Astrocyte (in vitro differentiated cells and primary cell): ENCODE measurements around the gene CFAP57. TPM values are rescaled to one million over a fixed set of nuclear protein-coding genes. Genes with fewer than 3 reads are reported as not detected.
A peak's percentile ranks its signal among the peaks of the same experiment; 100 is the strongest.

ENCODE experiments used
- DNase-seq: peaks from one replicate; pipeline ENCODE4 v3.0.0-alpha.2; 2010; ENCODE audit warnings: low read depth
- FAIRE-seq: peaks from 2 replicates; lab custom pipeline; 2011; peaks lifted over from hg19 to GRCh38; lab: Jason Lieb, UNC
- H2AFZ ChIP-seq: 2 replicates; pipeline ENCODE4 v1.6.0; 2012; ENCODE audit warnings: low read depth, low read length, inconsistent platforms
- H3K27ac ChIP-seq: 2 replicates; pipeline ENCODE4 v1.5.1; 2011; ENCODE audit warnings: low read depth, low read length, inconsistent platforms
- H3K27me3 ChIP-seq: 2 replicates; pipeline ENCODE4 v1.6.0; 2011; ENCODE audit warnings: low read length, inconsistent platforms; ENCODE audit not compliant: insufficient read depth
- H3K36me3 ChIP-seq: 2 replicates; pipeline ENCODE4 v1.5.1; 2011; ENCODE audit warnings: low read length, inconsistent platforms; ENCODE audit not compliant: insufficient read depth
- H3K4me1 ChIP-seq: 2 replicates; pipeline ENCODE4 v1.5.1; 2011; ENCODE audit warnings: low read length, inconsistent platforms; ENCODE audit not compliant: insufficient read depth
- H3K4me2 ChIP-seq: 2 replicates; pipeline ENCODE4 v1.6.0; 2012; ENCODE audit warnings: low read length, inconsistent platforms
- H3K4me3 ChIP-seq: 2 replicates; pipeline ENCODE4 v1.5.1; 2011; ENCODE audit warnings: low read depth, mild to moderate bottlenecking, low read length, inconsistent platforms; ENCODE audit not compliant: insufficient read depth
- H3K79me2 ChIP-seq: 2 replicates; pipeline ENCODE4 v1.6.0; 2012; ENCODE audit warnings: mild to moderate bottlenecking, low read length, inconsistent platforms; ENCODE audit not compliant: insufficient read depth
- H3K9ac ChIP-seq: 2 replicates; pipeline ENCODE4 v1.6.0; 2012; ENCODE audit warnings: mild to moderate bottlenecking, low read length, inconsistent platforms
- H3K9me3 ChIP-seq: 2 replicates; pipeline ENCODE4 v1.5.1; 2012; ENCODE audit warnings: low read depth, mild to moderate bottlenecking, low read length, inconsistent platforms; ENCODE audit not compliant: insufficient read depth
- H4K20me1 ChIP-seq: 2 replicates; pipeline ENCODE4 v1.6.0; 2012; ENCODE audit warnings: low read length, inconsistent platforms; ENCODE audit not compliant: insufficient read depth
- H3K27ac Mint-ChIP-seq: one replicate; pipeline ENCODE4 v1.8.0; 2021; ENCODE audit warnings: mild to moderate bottlenecking, mixed read lengths; ENCODE audit not compliant: unreplicated experiment
- H3K27me3 Mint-ChIP-seq: one replicate; pipeline ENCODE4 v1.8.0; 2021; ENCODE audit warnings: low read depth, mixed read lengths; ENCODE audit not compliant: unreplicated experiment
- H3K36me3 Mint-ChIP-seq: one replicate; pipeline ENCODE4 v1.8.0; 2021; ENCODE audit warnings: low read depth, mixed read lengths; ENCODE audit not compliant: unreplicated experiment
- H3K4me1 Mint-ChIP-seq: one replicate; pipeline ENCODE4 v1.8.0; 2021; ENCODE audit warnings: low read depth, mixed read lengths; ENCODE audit not compliant: unreplicated experiment
- H3K4me3 Mint-ChIP-seq: one replicate; pipeline ENCODE4 v1.8.0; 2021; ENCODE audit warnings: mild to moderate bottlenecking, moderate library complexity, mixed read lengths; ENCODE audit not compliant: unreplicated experiment
- H3K9me3 Mint-ChIP-seq: one replicate; pipeline ENCODE4 v1.8.0; 2021; ENCODE audit warnings: mild to moderate bottlenecking, mixed read lengths; ENCODE audit not compliant: unreplicated experiment
- EZH2 ChIP-seq: IDR thresholded peaks from 2 replicates; pipeline ENCODE4 v1.6.1; 2012; ENCODE audit warnings: mild to moderate bottlenecking, low read length, inconsistent platforms; ENCODE audit not compliant: insufficient read depth
- total RNA-seq: library from RNA; stranded (reverse); gene quantifications from 2 replicates; pipeline ENCODE4 v1.2.1, GENCODE V29; 2021
- TF ChIP-seq, protein P1 (sequence below): IDR thresholded peaks from 2 replicates; pipeline ENCODE4 v1.5.1; 2011; ENCODE audit warnings: low read depth, mild to moderate bottlenecking, inconsistent platforms, low read length, moderate library complexity; ENCODE audit not compliant: insufficient read depth

Gene CFAP57
- total RNA-seq, 1 donor from 2014 or later, result 0.18 TPM

DNA sequence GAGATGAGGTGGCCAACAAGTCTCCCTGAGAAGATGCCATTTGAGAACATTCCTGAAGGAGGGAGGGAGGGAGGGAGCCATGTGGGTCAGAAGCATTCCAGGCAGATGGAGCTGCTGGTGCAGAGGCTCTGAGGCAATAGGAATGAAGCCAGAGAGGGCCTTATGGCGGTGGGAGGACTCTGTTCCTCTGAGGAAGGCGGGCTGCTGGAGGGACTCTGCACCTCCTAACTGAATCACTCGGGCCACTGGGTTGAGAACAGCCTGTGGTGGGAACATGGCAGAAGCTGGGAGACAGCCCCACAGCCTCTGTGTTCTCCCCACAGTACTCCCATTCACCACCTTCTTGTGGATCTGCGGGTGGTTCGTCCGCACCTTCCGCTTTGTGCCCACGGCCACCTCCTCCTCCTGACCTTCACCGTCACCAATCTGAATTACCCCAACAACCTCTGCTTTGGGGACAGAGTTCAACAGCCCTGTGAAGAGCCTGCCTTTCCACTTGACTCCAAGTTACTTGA is 95.2 kb downstream of the CFAP57 start:
- DNase-seq, result peak; percentile 68
- H3K9me3 Mint-ChIP-seq, result peaks cover 13% of the 10 kb centered on the region

DNA sequence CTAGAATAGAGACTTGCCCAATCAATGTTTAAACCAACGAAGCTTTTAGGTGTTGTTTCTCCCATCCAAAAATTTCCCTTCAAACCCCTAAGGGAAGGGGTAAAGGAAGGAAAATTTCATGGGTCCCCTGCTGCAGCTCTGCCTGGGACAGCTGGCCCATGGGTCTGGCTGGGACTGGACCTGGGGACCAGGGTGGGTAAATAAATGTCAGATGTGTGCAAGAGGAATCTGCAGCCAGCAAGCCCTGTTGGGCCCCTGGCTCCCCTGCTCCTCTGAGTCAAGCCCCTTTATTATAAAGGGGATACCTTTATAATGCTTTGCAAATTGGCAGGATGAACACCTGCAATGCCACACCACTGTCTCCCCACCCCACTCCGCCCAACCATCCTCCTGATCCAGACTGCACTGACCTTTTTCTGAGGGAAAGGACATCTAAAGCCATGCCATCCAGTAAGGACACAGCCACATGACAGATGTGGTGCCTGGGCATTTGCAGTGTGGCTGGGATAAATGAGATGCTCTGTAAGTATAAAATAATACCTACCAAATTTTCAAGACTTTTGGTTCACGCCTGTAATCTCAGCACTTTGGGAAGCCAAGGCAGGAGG is 95.8 kb downstream of the CFAP57 start:
- H3K36me3 ChIP-seq, result no peaks in the 10 kb centered on the region
- DNase-seq (no peak), FAIRE-seq (no peak)
- peaks cover 7% of the 10 kb centered on the region for H3K4me1 ChIP-seq
- no peak overlapping the region for H3K4me3 ChIP-seq
- Mint-ChIP-seq H3K4me3 (no peak overlapping the region), H3K4me1 (peaks cover 4% of the 10 kb centered on the region), H3K27ac (no peak overlapping the region), H3K36me3 (peaks cover 4% of the 10 kb centered on the region), H3K9me3 (peaks cover 9% of the 10 kb centered on the region), H3K27me3 (peaks cover 7% of the 10 kb centered on the region)
- TF ChIP-seq, protein P1, sequence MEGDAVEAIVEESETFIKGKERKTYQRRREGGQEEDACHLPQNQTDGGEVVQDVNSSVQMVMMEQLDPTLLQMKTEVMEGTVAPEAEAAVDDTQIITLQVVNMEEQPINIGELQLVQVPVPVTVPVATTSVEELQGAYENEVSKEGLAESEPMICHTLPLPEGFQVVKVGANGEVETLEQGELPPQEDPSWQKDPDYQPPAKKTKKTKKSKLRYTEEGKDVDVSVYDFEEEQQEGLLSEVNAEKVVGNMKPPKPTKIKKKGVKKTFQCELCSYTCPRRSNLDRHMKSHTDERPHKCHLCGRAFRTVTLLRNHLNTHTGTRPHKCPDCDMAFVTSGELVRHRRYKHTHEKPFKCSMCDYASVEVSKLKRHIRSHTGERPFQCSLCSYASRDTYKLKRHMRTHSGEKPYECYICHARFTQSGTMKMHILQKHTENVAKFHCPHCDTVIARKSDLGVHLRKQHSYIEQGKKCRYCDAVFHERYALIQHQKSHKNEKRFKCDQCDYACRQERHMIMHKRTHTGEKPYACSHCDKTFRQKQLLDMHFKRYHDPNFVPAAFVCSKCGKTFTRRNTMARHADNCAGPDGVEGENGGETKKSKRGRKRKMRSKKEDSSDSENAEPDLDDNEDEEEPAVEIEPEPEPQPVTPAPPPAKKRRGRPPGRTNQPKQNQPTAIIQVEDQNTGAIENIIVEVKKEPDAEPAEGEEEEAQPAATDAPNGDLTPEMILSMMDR, result no peak
- no peak for TF ChIP-seq EZH2
- no peaks in the 10 kb centered on the region for H3K79me2 ChIP-seq
- H3K9me3 ChIP-seq, result peaks cover 5% of the 10 kb centered on the region
- peaks cover 2% of the 10 kb centered on the region for H3K27me3 ChIP-seq
- H2AFZ ChIP-seq, result no peak overlapping the region
- no peaks in the 10 kb centered on the region for H4K20me1 ChIP-seq
- H3K9ac ChIP-seq, result no peak overlapping the region
- no peak overlapping the region for H3K27ac ChIP-seq
- no peak overlapping the region for H3K4me2 ChIP-seq

More for the DNA sequence above, 95.2 kb downstream of the CFAP57 start:
- H3K36me3 Mint-ChIP-seq, result peaks cover 4% of the 10 kb centered on the region
- H3K9ac ChIP-seq, result no peak overlapping the region
- TF ChIP-seq, protein P1, result no peak
- TF ChIP-seq EZH2, result no peak
- H3K27ac ChIP-seq, result no peak overlapping the region
- peaks cover 4% of the 10 kb centered on the region for H3K4me1 Mint-ChIP-seq
- H3K4me3 Mint-ChIP-seq, result no peak overlapping the region
- no peak overlapping the region for H3K27ac Mint-ChIP-seq
- peaks cover 7% of the 10 kb centered on the region for H3K4me1 ChIP-seq
- FAIRE-seq, result no peak
- H3K27me3 ChIP-seq, result peaks cover 2% of the 10 kb centered on the region
- H3K9me3 ChIP-seq, result peaks cover 5% of the 10 kb centered on the region
- H3K36me3 ChIP-seq, result no peaks in the 10 kb centered on the region
- no peak overlapping the region for H3K4me3 ChIP-seq
- no peaks in the 10 kb centered on the region for H4K20me1 ChIP-seq
- no peaks in the 10 kb centered on the region for H3K79me2 ChIP-seq
- H2AFZ ChIP-seq, result no peak overlapping the region
- H3K4me2 ChIP-seq, result no peak overlapping the region
- H3K27me3 Mint-ChIP-seq, result peaks cover 7% of the 10 kb centered on the region
